ENCODE measurements around the gene HAS3.

- TF ChIP-seq CTCF (IDR thresholded peaks at IDR 0.05; ENCODE audit: insufficient read depth, low read length, poor library complexity, severe bottlenecking), result no peak
- TF ChIP-seq EZH2phosphoT487 (conservative IDR thresholded peaks at IDR 0.05; ENCODE audit: low read length), result no peak
These were observed 1.2 kb downstream of the HAS3 start for GRCh38 chr16:69106491-69107315.

Data from SU-DHL-6 (cell line).